GM10248 (cell line): ENCODE measurements around the gene UGP2.

Experiments
- CTCF ChIA-PET: fragments of 300-600 bp; sonication (Branson Sonifier 250); formaldehyde crosslinking; extraction: SDS; loops from one replicate; lab custom pipeline; 2021; ENCODE audit warnings: antibody characterized with exemption; lab: Yijun Ruan, JAX
- POLR2A ChIA-PET: fragments of 350-650 bp; sonication (Branson Sonifier 250); formaldehyde crosslinking; extraction: SDS; loops from one replicate; lab custom pipeline; 2020; ENCODE audit warnings: antibody characterized with exemption; lab: Yijun Ruan, JAX
- DNase-seq: peaks from one replicate; pipeline ENCODE4 v3.0.0; 2012; ENCODE audit errors: extremely low spot score
- CTCF ChIP-seq: IDR thresholded peaks from 2 replicates; pipeline ENCODE4 v1.5.1; 2012; ENCODE audit warnings: mild to moderate bottlenecking, low read depth; ENCODE audit errors: extremely low read depth, missing control alignments, control extremely low read depth

UGP2 gene

GRCh38 chr2:63882395-63883105, 40.9 kb downstream of the UGP2 start:
- no peak for DNase-seq
- ChIA-PET POLR2A (no interaction called here), CTCF (interaction anchor here (0.8 to 2.1 kb wide), 5 partner anchors 9 to 21 kb away, joined by 3 to 10 read pairs (median 3); no protein-coding TSS in a partner anchor)
- TF ChIP-seq CTCF, result no peak

DNA sequence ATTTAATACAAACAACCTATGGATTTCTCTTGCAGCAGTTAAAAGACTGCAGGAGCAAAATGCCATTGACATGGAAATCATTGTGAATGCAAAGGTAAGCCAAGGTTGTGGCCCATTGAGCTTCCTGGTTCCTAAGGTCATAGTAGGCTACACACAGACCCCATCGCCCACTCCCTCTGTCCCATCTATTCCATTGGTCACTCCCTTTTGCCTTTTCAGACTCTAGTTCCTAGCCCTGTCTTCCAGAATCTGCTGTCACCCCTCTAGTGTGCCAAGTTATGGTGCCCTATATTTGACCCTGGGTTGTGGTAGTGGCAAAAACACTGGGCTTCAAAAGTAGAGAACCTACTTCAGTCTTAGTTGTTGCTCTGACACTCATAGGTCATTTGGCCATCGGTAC, 44.7 kb downstream of the UGP2 start:
- no peak for TF ChIP-seq CTCF
- POLR2A ChIA-PET, result no interaction called here
- CTCF ChIA-PET, result no interaction called here
- DNase-seq, result no peak

DNA sequence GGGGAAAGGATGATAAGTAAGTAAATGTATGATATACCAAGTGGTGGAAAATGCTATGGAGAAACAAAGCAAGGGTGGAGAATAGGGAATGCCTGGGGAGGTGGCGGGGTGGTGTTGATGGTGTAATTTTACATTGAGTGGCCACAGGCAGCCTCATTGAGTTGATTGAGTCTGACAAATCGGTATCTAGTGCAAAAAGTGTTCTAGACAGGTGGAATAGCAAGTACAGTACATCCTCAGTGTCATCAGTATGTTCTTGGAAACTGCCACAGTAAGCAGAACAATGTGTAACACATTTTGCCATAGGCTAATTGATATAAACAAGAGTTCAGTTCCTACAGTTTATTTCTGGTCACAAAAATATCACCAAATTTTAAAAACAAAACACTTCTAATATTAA, 46.4 kb downstream of the UGP2 start:
- POLR2A ChIA-PET, result no interaction called here
- CTCF ChIA-PET, result interaction anchor here (0.7 to 1.0 kb wide), 3 partner anchors 13 to 195 kb away, joined by 3 to 5 read pairs (median 3); no protein-coding TSS in a partner anchor
- no peak for DNase-seq
- TF ChIP-seq CTCF, result no peak

DNA sequence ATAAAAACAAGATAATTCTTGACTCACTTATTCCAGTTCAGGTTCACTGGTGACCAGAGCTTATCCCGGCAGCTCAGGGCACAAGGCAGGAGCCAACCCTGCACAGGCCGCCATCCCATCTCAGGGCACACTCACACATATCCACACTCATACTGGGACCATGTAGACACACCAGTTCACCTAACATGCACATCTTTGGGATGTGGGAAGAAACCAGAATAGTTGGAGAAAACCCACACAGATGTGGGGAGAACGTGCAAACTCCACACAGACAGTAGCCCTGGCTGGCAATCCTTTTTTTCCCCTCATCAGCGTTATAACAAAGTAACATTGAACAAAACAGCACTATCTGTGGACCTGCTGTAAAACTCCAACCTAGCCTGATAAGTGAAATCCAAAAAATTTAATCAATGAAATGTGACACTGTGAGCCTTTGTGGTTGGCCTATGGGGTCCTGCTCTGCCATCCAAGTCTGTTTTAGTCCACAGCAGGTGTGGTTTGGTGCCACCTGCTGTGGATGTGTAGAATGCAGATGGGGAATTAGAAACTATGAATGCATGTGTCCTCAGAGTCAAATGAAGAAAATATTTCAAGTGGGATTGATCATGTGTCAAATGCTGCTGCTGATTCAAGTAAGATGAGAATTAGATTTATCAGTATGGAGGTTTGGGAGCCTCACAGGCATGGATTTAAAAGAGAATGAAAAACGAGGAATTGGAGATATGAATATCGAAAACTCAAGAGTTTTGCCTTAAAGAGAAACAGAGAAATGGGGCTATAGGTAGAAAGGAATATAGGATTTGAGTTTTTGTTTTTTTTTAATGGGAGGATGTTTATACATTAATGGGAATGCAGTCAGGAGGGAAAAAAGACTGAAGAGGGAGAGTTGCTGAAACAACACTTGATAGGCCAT, 47.0 kb downstream of the UGP2 start:
- ChIA-PET CTCF (interaction anchor here (0.7 to 1.0 kb wide), 3 partner anchors 12 to 196 kb away, joined by 3 to 5 read pairs (median 3); no protein-coding TSS in a partner anchor), POLR2A (no interaction called here)
- peak; percentile 42 for DNase-seq
- peak; percentile 74 for TF ChIP-seq CTCF

- ChIA-PET CTCF (interaction anchor here (0.9 to 1.3 kb wide), 3 partner anchors 30 to 452 kb away, joined by 3 to 6 read pairs (median 3); no protein-coding TSS in a partner anchor), POLR2A (no interaction called here)
- TF ChIP-seq CTCF, result no peak
- DNase-seq, result no peak
Observed at GRCh38 chr2:63890678-63891077, 49.0 kb downstream of the UGP2 start.

- TF ChIP-seq CTCF, result no peak
- ChIA-PET CTCF (no interaction called here), POLR2A (no interaction called here)
- DNase-seq, result no peak
Observed at GRCh38 chr2:63891488-63892030, 49.9 kb downstream of the UGP2 start.
